ENCODE measurements around the gene PLCB2.

GRCh38 chr15:40263024-40263754, 44.5 kb downstream of the PLCB2 start:
- TF ChIP-seq, protein P1, sequence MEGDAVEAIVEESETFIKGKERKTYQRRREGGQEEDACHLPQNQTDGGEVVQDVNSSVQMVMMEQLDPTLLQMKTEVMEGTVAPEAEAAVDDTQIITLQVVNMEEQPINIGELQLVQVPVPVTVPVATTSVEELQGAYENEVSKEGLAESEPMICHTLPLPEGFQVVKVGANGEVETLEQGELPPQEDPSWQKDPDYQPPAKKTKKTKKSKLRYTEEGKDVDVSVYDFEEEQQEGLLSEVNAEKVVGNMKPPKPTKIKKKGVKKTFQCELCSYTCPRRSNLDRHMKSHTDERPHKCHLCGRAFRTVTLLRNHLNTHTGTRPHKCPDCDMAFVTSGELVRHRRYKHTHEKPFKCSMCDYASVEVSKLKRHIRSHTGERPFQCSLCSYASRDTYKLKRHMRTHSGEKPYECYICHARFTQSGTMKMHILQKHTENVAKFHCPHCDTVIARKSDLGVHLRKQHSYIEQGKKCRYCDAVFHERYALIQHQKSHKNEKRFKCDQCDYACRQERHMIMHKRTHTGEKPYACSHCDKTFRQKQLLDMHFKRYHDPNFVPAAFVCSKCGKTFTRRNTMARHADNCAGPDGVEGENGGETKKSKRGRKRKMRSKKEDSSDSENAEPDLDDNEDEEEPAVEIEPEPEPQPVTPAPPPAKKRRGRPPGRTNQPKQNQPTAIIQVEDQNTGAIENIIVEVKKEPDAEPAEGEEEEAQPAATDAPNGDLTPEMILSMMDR (IDR thresholded peaks at IDR 0.05; ENCODE audit: poor library complexity, severe bottlenecking), result no peak
- TF ChIP-seq POLR2AphosphoS5 (IDR thresholded peaks at IDR 0.05) (no peak), EZH2 (IDR thresholded peaks at IDR 0.05; ENCODE audit: borderline replicate concordance, insufficient read depth, low read length, poor library complexity, severe bottlenecking) (no peak), TAF1 (IDR thresholded peaks at IDR 0.05; ENCODE audit: low read depth) (no peak), REST (IDR thresholded peaks at IDR 0.05; ENCODE audit: borderline replicate concordance) (no peak), EP300 (conservative IDR thresholded peaks at IDR 0.05; ENCODE audit: poor library complexity, severe bottlenecking) (no peak), RAD21 (conservative IDR thresholded peaks at IDR 0.05) (no peak)
